Ishikawa (cell line): ENCODE data around the gene SLFN12L.

Experiments
- CEBPB ChIP-seq: IDR thresholded peaks from 2 replicates; pipeline ENCODE4 v1.6.1; 2012
- CREB1 ChIP-seq: IDR thresholded peaks from 2 replicates; pipeline ENCODE4 v1.6.1; 2012; ENCODE audit warnings: low read depth
- EP300 ChIP-seq: IDR thresholded peaks from 2 replicates; pipeline ENCODE4 v1.6.1; 2012; ENCODE audit warnings: borderline replicate concordance
- NFIC ChIP-seq: IDR thresholded peaks from 2 replicates; pipeline ENCODE4 v1.6.1; 2012
- RAD21 ChIP-seq: IDR thresholded peaks from 2 replicates; pipeline ENCODE4 v1.6.1; 2012; ENCODE audit warnings: low read depth
- TAF1 ChIP-seq: IDR thresholded peaks from 2 replicates; pipeline ENCODE4 v1.6.1; 2012; ENCODE audit warnings: low read depth, mild to moderate bottlenecking
- TCF12 ChIP-seq: IDR thresholded peaks from 2 replicates; pipeline ENCODE4 v1.6.1; 2012; ENCODE audit warnings: low read depth
- TF ChIP-seq, protein P1 (sequence below): IDR thresholded peaks from 2 replicates; pipeline ENCODE4 v1.6.1; 2012
- TF ChIP-seq, protein P2 (sequence below): IDR thresholded peaks from 2 replicates; pipeline ENCODE4 v1.6.1; 2012; ENCODE audit warnings: low read depth, mild to moderate bottlenecking

DNA sequence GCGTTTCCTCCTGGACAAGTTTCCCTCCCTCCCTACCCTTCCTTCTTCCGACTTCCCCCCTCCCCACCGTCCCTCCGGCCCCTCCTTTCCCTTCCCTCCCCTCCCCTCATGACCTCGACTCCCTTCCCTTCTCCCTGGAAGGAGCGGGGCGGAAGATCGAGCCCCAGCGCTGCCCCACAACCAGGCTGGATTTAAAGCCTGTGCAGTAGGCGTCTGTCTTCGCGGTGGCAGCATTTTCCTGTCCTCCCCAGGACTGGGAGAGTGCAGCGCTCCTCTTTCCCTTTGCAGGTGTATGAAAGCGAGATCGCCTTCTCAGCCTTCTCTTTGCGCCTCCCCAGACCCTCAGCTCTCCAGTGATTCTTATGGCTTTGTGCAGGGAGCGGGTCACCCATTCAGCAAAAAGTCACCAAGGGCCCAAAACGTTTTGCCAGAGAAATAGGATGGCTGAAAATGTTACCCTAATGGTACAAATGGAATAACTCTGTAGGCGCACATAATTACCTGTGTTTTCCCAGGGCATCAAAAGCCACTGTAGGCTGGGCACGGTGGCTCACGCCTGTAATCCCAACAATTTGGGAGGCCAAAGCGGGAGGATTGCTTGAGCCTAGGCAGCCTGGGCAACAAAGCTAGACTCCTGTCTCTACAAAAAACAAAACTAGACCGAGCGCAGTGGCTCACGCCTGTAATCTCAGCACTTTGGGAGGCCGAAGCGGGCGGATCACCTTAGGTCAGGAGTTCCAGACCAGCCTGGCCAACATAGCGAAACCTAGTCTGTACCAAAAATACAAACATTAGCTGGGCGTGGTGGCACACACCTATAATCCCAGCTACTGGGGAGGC, 40.8 kb downstream of the SLFN12L start:
- TF ChIP-seq RAD21 (no peak), EP300 (no peak), CREB1 (no peak), NFIC (no peak), CEBPB (no peak), TCF12 (no peak), TAF1 (no peak)
- TF ChIP-seq, protein P1, sequence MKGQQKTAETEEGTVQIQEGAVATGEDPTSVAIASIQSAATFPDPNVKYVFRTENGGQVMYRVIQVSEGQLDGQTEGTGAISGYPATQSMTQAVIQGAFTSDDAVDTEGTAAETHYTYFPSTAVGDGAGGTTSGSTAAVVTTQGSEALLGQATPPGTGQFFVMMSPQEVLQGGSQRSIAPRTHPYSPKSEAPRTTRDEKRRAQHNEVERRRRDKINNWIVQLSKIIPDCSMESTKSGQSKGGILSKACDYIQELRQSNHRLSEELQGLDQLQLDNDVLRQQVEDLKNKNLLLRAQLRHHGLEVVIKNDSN = no peak
- TF ChIP-seq, protein P2, sequence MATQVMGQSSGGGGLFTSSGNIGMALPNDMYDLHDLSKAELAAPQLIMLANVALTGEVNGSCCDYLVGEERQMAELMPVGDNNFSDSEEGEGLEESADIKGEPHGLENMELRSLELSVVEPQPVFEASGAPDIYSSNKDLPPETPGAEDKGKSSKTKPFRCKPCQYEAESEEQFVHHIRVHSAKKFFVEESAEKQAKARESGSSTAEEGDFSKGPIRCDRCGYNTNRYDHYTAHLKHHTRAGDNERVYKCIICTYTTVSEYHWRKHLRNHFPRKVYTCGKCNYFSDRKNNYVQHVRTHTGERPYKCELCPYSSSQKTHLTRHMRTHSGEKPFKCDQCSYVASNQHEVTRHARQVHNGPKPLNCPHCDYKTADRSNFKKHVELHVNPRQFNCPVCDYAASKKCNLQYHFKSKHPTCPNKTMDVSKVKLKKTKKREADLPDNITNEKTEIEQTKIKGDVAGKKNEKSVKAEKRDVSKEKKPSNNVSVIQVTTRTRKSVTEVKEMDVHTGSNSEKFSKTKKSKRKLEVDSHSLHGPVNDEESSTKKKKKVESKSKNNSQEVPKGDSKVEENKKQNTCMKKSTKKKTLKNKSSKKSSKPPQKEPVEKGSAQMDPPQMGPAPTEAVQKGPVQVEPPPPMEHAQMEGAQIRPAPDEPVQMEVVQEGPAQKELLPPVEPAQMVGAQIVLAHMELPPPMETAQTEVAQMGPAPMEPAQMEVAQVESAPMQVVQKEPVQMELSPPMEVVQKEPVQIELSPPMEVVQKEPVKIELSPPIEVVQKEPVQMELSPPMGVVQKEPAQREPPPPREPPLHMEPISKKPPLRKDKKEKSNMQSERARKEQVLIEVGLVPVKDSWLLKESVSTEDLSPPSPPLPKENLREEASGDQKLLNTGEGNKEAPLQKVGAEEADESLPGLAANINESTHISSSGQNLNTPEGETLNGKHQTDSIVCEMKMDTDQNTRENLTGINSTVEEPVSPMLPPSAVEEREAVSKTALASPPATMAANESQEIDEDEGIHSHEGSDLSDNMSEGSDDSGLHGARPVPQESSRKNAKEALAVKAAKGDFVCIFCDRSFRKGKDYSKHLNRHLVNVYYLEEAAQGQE = no peak
